Ectodermal cell (in vitro differentiated cells): ENCODE results near the gene ZCCHC12.

Experiments used
- H3K27ac ChIP-seq: 2 replicates; pipeline ENCODE4 v1.7.0; 2013; ENCODE audit warnings: mild to moderate bottlenecking, low read depth, low read length; ENCODE audit not compliant: insufficient read depth, poor library complexity, severe bottlenecking
- H3K27me3 ChIP-seq: 2 replicates; pipeline ENCODE4 v1.7.0; 2013; ENCODE audit warnings: mild to moderate bottlenecking, low read length; ENCODE audit not compliant: insufficient read depth, control insufficient read depth, poor library complexity, severe bottlenecking
- H3K36me3 ChIP-seq: one replicate; pipeline ENCODE4 v1.7.0; 2013; ENCODE audit warnings: low read length; ENCODE audit not compliant: control insufficient read depth, insufficient read depth
- H3K4me1 ChIP-seq: one replicate; pipeline ENCODE4 v1.7.0; 2013; ENCODE audit warnings: low read length; ENCODE audit not compliant: control insufficient read depth, insufficient read depth
- H3K4me3 ChIP-seq: 2 replicates; pipeline ENCODE4 v1.7.0; 2013; ENCODE audit warnings: low read depth, low read length, control low read depth; ENCODE audit not compliant: insufficient read depth
- H3K9me3 ChIP-seq: 2 replicates; pipeline ENCODE4 v1.7.0; 2013; ENCODE audit warnings: mild to moderate bottlenecking, low read length, moderate library complexity; ENCODE audit not compliant: control insufficient read depth
- WGBS, 2 experiments: methylation state at CpG; one replicate each; pipeline ENCODE4 v1.1.7; 2013; ENCODE audit warnings: missing lambda C conversion rate in 2 of 2; 5-methylcytosine and 5-hydroxymethylcytosine counted together

The ZCCHC12 gene

DNA sequence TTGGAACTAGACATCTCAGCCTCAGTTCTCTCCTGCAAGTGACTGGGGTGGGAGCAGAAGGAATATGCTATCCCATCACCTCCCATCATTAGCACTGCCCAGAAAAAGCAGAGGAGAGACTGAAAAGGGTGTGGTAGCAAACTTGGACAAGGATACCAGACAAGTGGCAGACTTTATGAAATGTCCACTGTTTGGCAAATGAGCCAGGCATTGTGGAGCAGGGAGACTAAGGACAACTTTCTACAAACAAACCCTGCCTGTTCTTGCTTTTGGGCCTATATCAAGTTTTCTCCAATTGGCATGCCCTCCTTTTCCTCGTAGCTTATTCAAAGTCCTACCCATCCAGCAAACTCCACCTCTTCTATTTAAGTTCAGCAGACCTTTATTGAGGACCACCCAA is 41.6 kb downstream of the ZCCHC12 start:
- no peaks in the 10 kb centered on the region for H3K4me1 ChIP-seq
- no peak overlapping the region for H3K4me3 ChIP-seq
- no peaks in the 10 kb centered on the region for H3K36me3 ChIP-seq
- H3K27ac ChIP-seq = no peak overlapping the region
- no peaks in the 10 kb centered on the region for H3K27me3 ChIP-seq
- WGBS, 2 experiments = 93 to 100% methylated on average over 1 of the region's 1 CpG
- H3K9me3 ChIP-seq = no peaks in the 10 kb centered on the region

DNA sequence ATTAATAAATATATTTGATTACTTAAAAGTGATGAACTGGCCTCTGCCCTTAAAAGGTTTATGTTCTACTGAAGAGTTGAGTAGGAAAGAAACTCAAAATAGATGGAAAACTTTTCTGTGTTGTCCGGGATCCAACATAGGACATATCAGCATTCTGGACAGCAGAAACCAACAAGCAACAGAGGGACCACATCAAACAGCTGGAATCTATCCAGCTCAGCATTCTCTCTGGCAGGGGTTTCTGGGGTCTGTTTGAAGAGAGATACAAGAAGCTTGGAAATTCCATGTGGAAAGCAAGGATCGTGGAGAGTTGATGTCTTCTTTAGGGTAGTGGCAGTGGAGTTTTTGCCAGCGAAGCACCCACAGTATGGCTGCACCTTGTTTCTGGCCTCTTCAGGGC is 43.6 kb downstream of the ZCCHC12 start:
- H3K27me3 ChIP-seq = no peaks in the 10 kb centered on the region
- no peak overlapping the region for H3K4me3 ChIP-seq
- no peaks in the 10 kb centered on the region for H3K36me3 ChIP-seq
- H3K27ac ChIP-seq = no peak overlapping the region
- H3K9me3 ChIP-seq = no peaks in the 10 kb centered on the region
- no peaks in the 10 kb centered on the region for H3K4me1 ChIP-seq
- WGBS, 2 experiments = 92 to 95% methylated on average over 3 of the region's 3 CpGs

DNA sequence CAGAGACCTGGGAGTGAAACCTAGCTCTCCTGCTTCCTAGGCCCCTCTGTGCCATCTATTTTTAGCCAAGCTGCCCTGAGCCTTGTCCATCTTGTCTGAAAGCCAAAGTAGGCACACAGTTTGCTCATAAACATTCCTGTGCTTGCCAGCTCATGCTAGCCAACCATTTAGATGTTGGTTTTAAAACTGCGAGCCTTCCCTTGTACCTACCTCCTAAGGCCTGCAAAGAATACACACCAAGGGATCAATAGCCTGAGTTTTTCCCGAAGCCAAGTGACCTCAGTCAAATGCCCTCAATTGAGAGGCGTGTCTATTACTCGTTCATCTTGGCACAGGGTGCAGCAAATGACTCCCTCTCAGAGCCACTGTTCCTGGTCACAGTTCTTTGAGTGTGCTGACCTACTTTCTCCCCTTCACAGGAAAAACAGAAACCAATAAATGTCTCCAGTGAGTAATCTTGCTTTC is 48.5 kb downstream of the ZCCHC12 start:
- Histone ChIP-seq H3K27me3 (no peaks in the 10 kb centered on the region), H3K4me1 (no peaks in the 10 kb centered on the region), H3K9me3 (no peaks in the 10 kb centered on the region), H3K36me3 (no peaks in the 10 kb centered on the region), H3K27ac (no peak overlapping the region), H3K4me3 (no peak overlapping the region)
- 90% methylated on average over 4 of the region's 4 CpGs for WGBS, 2 experiments
